HG03460 (cell line): ENCODE data around the gene ACER2.
A peak's percentile ranks its signal among the peaks of the same experiment; 100 is the strongest.
"Not testable (repeated sequence)": the region's sequence is repeated elsewhere in the genome, so short reads cannot be mapped to it uniquely, and the experiment has no call there.

Experiments used
- ATAC-seq: cut with Tn5 transposase; IDR thresholded peaks from one replicate; pipeline ENCODE4 v1.9.1; 2021; ENCODE audit not compliant: unreplicated experiment

The ACER2 gene

DNA sequence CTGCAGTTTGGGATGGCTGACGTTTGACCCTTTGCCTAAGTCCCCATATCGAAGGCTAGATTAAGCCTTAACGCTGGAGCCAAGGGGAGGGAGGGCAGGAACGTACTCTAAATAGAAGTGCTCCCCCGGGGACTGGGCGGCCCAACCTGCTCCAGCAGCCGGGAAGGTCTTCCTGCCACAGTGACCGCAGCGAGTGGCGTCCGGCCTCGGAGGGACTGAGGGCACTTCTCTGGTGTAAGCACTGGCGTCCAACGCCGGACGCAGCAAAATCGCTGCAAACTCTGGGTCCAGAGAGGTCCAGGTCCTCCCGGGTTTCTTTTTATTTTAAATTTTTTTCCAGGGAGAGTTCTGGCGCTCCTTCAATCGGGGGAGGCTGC lies 505 bp upstream of the ACER2 start:
- peak; percentile 7 for ATAC-seq

DNA sequence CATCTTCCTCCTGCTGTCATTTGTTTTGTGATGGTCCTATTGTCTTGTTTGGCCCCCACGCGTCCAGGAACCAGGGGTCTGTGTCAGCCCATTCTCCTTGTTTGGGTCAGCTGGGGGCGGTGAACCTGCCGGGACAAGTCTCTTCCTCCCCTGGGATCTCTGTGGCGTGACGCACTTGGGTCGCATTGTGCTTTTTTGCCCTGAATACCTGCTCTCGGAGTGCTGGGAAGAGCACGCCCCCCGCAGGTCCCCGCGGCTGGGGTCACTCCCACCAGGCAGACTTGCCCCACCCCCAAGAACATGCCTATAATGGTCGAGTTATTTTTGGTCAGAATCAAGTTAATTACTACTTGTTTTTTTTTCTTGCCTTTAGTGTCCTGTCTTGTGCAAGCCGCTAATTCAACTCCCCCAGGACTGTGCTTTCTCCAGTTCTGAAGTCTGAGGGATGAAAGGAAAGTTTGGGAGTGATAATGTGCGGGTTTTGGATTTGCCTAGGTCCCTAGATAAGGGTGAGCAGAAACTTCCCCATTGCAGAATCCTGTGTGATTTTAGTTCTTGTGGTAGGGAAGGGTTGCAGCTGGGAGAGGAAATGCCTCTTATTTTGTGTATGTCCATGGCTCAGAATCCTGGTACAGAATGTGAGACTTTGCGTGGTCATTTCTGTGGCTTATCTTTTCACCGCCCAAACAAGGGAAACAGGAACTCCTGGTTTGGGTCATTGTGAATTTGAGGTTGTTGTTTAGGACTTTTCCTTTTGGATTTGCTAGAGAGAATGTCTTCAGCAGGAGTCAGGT lies 789 bp downstream of the ACER2 start:
- ATAC-seq = peak; percentile 14

DNA sequence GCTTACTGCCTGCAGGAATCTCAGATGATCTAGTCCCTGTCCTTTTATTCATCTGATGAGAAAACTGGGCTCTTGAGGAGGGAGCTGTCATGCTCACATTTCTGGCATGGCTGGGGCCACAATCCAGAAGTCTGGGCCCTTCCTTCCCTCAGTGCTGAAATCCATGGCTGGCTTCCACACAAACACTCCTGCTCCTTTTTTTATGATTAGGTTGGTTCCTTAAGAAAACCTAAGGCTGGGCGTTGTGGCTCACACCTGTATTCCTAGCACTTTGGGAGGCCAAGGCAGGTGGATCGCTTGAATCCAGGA lies 1.3 kb downstream of the ACER2 start:
- ATAC-seq = no peak

DNA sequence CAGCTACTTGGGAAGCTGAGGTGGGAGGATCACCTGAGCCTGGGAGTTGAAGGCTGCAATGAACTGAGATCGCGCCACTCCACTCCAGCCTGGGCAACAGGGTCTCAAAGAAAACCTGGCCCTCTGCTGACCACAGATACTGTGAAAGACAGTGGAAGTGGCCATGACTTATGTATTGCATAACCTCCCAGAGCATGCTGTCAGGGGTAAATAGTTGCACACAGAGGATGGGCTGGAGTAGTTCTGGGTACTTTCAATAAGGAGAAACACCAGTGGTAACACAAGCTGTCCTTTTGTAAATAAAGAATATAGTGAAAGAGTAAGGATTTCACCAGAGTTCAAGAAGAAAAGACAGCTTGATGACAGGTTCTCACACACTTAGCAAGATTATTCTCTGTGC lies 1.8 kb downstream of the ACER2 start:
- no peak for ATAC-seq

DNA sequence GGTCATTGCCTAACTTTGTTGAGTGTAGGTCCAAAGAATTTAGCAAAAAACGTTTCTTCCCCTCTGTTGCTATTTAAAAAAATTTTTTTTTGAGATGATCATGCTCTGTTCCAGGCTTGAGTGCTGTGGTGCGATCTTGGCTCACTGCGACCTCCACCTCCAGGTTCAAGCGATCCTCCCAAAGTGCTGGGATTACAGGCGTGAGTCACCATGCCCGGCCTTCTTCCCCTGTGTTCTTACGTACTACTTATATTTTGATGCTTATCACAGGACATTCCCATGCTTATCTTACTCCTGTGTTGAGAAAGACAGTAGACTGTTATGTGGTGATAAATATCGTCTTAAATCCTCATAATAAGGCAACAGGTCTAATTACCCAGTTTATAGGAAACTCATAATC lies 2.5 kb downstream of the ACER2 start:
- ATAC-seq = no peak

DNA sequence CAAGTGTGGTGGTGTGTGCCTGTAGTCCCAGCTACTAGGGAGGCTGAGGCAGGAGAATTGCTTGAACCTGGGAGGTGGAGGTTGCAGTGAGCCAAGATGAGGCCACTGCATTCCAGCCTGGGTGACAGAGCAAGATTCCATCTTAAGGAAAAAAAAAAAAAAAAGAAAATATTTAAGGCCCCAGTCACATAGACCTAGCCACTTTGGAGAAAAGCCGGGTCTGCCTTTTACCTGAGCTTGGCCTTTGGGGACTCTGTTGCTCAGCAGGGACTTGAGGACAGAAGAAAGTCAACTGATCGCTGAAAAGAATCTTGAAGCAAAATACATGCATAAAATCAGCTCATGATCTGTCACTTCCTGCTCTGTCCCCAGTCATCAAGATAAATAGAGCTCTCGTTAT lies 4.6 kb downstream of the ACER2 start:
- not testable (repeated sequence) for ATAC-seq

DNA sequence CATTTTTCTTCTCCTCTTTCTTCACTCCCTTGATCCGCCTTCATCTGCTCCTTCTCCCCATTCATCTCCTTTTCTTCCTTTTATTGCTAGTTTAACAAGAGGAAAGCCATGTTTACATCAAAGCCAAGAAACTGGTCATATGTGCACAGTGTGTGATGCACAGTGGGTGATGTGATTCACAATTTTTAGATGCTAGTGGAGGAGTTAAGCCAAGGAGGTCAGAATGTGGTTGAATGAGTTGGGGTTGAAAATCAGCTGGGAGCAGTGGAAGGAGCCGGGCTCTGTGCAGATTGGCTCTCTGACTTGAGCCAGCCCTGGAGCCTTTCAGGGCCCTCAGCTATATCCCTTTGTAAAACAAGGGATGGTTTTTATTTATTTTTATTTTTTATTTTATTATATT lies 7.3 kb downstream of the ACER2 start:
- ATAC-seq = no peak

DNA sequence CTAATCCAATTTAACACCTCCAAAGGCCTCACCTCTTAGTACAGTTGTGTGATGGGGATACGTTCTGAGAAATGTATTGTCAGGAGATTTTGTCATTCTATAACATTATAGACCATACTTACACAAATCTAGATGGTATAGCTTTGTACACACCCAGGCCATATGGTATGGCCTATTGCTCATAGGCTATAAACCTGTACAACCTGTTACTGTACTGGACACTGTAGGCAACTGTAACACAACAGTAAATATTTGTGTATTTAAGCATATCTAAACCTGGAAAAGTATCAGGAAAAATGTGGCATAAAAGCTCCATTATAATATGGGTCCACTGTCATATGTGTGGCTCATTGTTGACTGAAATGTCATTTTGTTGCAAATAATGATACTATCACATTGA lies 12.1 kb downstream of the ACER2 start:
- no peak for ATAC-seq

DNA sequence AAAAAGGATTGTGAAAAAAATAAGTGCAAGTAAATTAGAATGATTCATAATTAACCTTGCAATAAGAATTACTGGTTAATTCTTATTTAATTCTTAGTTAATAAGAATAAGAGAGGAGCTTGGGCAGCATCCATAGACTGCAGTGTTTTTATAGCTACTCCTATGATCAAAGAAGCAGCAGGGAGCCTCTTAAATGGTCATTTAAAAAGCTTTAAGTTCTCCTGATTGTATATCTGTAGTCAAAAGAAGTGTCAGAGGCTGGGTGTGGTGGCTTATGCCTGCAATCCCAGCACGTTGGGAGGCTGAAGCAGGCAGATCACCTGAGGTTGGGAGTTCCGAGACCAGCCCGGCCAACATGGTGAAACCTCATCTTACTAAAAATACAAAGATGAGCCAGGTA lies 14.4 kb downstream of the ACER2 start:
- no peak for ATAC-seq

DNA sequence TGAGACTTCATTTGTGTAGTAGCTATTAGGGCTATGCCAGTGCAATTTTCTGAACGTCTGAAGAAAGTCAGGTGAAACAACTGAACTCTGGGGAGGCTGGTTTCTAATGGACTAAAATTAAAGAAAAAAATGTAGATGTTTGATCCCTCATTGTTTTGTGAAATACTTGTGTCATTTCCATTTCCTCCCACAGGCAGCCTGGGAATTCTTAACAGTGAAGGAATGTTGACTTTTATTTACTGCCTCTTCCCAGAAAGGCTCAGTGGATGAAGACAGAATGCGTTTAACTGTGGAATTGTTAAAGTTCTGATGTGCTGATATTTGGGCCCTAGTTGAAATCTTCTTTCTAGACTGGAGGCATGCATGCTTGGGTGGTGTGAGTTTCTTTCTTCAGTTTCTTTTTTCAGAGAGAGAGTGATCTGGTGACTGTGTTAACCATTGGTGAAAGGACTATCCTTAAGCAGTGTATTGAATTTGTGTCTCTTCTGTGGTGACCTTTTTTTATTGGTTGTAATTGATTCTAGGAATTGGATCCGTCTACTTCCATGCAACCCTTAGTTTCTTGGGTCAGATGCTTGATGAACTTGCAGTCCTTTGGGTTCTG lies 15.5 kb downstream of the ACER2 start:
- ATAC-seq = peak; percentile 81

DNA sequence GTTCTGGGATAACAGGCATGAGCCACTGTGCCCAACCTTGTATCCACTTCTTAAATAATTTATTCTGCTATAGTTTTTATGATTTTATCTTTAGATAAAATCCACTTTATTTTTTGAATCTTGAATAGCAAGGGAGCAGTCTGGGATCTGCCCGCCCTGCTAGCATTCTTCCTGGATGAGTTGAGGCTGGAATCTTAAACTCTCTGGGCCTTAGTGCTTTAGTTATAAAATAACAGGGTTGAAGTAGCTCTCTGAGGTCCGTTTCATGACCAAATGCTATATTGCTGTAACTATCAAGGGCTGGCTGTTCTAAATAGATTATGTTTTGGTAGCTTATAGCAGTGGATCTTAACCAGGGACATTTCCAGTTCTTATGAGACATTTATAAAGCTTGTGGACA lies 20.8 kb downstream of the ACER2 start:
- ATAC-seq = no peak

DNA sequence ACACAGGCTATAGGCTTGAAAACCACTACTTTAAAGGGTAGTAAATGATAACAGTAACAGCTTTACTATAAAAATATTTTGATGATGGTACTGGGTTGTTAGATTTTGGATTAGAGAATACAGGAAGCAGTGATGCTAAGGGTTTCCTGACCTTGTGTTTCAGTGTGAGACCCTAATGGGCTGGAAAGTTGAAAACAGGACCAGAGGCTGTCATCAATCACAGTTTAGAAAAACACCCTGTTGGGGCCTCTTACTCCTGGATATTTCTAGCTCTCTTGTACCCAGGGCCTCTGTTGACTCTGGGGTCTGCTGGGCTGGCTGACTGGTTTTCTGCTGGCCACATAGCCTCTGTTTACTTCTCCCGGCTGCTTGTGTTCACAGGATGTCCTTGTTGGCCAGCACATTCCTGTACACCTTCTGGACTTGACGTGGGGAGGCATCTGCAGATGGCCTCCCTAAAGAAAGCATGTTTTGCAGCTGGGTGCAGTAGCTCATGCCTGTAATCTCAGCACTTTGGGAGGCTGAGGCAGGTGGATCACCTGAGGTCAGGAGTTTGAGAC lies 21.5 kb downstream of the ACER2 start:
- ATAC-seq = no peak

DNA sequence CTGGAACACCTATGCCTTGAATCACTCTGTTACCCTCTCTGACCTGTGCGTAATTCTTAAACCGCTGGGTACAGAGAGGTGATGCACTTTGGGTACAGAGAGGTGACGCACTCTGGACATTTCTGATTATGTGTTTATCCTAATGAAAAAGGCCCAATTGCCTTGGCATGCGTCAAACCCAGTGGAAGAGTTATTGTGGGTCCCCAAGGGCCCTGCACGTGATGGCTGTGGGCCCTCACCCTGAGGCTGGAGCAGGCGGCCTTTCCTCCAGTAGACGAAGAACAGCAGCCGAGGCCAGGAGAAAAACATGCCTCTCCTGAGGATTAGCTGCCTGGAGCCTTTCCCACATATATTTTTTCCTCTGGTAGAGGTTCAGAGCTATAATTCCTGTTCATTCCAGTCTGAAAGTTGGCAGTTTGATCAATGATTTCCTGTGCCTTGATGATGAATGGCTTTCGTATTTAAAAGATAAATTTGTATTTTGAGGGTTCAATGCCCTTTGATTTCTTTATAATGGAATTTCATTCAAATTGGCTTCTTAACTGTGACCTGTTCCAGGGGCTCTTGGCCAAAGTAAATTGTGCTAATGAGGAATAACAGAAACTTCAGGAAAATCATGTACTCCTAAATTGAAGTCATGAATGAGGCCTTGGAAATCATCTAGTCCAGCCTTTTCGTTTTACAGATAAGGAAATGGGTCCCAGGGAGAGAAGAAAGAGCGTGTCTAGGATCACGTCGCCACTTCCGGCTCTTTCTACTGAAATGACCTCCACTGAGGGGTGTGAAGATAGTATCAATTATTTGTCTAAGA lies 22.8 kb downstream of the ACER2 start:
- ATAC-seq = no peak

DNA sequence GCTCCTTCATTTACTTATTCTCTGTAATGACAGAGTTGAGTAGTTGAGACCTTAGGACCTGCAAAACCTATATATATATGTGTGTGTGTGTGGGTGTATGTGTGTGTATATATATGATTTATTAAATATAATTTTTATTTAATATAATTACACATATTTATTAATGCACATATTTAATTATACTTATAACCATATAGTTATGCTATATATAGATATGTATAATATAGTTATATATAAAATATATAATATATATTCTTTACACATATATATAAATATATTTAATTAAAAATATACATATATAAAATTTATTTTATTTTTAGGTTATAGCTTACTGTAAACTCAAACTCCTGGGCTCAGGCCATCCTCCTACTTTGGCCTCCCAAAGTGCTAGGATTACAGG lies 23.7 kb downstream of the ACER2 start:
- ATAC-seq = no peak

DNA sequence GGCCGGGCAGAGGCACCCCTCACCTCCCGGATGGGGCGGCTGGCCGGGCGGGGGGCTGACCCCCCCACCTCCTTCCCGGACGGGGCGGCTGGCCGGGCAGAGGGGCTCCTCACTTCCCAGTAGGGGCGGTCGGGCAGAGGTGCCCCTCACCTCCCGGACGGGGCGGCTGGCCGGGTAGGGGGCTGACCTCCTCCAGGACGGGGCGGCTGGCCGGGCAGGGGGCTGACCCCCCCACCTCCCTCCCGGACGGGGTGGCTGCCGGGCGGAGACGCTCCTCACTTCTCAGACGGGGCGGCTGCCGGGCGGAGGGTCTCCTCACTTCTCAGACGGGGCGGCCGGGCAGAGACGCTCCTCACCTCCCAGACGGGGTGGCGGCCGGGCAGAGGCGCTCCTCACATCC lies 24.9 kb downstream of the ACER2 start:
- not testable (repeated sequence) for ATAC-seq

DNA sequence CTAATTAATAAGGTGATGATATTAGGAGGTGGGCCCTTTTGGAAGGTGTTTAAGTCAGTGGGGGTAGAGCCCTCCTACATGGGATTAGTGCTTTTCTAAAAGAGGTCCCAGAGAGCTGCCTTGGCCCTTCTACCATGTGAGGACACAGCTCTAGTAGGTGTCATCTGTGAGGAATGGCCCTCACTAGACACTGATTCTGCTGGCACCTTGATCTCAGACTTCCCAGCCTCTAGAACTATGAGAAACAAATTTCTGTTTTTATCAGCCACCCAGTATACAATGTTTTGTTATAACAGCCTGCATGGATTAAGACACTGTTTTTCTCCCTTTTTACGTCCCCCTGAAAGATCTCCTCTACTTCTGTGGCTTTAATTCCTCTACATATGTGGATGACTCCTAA lies 31.6 kb downstream of the ACER2 start:
- ATAC-seq = no peak

DNA sequence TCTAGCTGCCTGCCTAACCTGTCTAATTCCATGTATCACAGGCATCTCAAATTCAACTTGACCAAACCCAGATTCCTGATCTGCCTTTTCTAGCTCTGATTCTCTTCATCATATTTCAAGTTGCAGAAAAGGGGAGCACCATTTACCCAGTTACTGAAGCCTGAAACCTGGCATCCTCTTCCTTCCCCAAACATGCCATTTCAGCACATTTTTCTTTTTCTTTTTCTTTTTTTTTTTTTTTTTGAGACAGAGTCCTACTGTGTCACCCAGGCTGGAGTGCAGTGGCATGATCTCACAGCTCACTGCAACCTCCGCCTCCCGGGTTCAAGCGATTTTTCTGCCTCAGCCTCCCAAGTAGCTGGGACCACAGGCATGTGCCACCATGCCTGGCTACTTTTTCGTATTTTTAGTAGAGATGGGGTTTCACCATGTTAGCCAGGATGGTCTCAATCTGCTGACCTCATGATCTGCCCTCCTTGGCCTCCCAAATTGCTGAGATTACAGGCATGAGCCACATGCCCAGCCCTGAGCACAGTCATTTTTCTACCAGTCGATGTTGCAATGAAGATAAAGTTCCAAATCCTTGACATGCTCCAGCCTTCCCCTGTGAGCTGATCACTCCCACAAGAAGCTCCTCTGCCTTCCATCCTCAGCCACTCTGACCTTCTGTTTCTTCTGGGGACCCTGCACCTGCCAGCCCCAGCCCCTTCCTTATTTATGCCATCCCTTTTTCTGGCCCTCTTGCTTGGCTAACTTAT lies 32.2 kb downstream of the ACER2 start:
- no peak for ATAC-seq

DNA sequence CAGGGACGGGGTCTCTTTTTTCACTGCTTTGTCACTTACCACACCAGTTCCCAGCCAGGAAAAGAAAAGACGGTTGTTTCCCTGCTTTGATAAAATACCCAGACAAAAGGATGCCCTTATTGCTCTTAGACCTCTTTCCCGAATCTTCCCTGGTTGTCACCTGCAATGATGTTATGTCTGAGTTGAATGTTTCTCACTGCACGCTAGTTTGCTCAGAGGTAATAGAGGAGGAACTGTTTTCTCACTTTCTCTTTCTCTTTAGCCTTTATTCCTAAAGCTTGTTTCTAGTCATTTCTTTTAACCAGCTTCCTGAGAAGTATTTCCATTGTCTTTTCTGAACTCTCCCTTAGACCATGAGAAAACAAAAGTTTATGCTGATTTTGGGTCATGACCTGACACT lies 32.9 kb downstream of the ACER2 start:
- peak; percentile 89 for ATAC-seq

DNA sequence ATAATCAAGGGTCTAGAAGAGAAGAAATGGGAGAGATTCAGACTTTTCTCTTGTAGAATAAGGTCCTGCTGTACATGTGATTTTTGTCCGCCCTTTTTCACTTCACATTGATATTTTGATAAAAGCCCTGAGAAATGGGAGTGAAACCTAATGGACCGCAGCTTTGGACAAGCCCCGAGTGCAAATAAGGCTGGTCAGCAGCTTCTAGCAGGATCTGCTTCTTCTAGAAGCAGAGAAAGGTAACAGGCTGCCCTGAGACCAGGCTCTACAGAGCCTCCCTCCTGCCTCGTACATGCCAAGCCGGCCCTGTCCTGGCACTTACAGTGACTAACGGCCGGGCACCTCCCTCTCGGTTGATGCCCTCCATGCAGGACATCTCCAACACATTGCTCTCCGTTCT lies 33.4 kb downstream of the ACER2 start:
- no peak for ATAC-seq

DNA sequence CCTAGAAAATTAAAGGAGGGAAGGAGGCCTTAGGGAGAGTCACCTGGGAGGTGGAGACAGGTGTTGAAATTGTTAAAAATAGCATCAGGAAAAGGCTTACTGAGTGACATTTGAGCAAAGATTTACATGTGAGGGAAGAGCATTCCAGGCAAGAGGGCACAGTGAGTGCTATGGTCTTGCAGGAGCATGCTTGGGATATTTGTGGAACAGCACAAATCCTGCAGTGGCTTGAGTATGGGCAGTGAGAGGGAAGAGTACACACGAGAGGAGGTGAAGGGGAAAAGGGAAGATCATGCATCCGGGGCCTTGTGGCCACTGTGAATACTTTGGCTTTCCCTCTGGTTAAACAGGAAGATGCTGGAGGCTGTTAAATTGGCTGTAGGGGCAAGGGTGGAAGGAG lies 36.6 kb downstream of the ACER2 start:
- no peak for ATAC-seq

DNA sequence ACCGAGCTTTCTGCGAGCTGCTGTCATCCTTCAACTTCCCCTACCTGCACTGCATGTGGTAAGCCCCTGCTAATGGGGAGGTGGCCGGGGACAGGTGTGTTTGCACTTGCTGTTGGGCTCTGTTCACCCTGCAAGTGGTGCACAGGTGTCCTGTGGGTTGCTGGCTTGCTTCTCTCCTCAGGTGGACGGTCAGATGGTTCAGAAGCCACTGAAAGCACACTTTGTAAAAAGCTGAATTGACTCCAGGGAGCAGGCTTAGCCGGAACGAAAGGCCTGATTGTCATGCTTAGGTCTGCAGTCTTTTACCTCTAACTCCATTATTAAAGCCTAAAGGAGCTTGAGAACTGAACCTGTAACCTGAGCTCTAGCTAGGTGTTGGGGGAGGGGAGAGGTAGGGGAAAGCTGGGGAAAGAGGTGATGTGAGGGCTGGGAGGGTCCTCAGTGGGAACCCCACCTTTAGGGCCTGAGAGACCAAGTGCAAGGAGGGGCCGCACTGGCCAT lies 37.6 kb downstream of the ACER2 start:
- no peak for ATAC-seq
